ENCODE data around the gene LIMCH1.
"Not testable (repeated sequence)": the region's sequence is repeated elsewhere in the genome, so short reads cannot be mapped to it uniquely, and the experiment has no call there.

Gene LIMCH1

DNA sequence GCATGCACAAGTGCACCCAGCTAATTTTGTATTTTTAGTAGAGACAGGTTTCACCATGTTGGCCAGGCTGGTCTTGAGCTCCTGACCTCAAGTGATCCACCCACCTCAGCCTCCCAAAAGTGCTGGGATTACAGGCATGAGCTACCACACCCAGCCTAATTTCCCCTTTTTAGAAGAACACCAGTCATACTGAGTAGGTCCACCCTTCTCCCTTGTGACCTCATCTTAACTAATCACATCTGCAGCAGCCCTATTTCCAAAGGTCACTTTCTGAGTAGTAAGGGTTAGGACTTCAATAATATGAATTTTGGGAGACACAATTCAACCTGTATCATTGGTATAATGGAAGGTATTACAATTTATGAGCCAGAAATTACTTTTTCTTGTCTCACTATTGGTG lies 113.2 kb downstream of the LIMCH1 start:
- DNase-seq, result not testable (repeated sequence)

GRCh38 chr4:41652971-41653370 lies 115.0 kb downstream of the LIMCH1 start:
- DNase-seq, result no peak

DNA sequence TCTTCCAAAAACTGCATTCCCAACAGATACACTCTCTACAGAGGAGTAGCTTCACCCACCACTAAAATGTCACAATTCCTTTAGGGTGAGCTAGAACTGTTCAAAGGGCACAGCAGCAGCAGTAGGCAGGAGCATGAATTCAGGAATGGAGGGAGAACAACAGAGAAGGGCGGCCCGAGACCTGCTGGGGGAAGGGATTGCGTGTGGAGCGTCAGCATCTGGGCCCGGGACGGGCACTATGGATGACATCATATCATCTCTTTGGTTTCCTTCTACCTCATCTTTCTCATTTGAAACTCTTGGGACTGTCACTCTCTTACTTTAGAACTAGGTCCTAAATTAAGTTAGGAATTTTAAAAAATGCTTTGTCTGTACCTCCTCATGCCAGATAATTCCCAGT lies 115.6 kb downstream of the LIMCH1 start:
- DNase-seq, result no peak

GRCh38 chr4:41655177-41655576 lies 117.2 kb downstream of the LIMCH1 start:
- DNase-seq, result no peak

GRCh38 chr4:41656106-41656505 lies 118.1 kb downstream of the LIMCH1 start:
- DNase-seq, result no peak

DNA sequence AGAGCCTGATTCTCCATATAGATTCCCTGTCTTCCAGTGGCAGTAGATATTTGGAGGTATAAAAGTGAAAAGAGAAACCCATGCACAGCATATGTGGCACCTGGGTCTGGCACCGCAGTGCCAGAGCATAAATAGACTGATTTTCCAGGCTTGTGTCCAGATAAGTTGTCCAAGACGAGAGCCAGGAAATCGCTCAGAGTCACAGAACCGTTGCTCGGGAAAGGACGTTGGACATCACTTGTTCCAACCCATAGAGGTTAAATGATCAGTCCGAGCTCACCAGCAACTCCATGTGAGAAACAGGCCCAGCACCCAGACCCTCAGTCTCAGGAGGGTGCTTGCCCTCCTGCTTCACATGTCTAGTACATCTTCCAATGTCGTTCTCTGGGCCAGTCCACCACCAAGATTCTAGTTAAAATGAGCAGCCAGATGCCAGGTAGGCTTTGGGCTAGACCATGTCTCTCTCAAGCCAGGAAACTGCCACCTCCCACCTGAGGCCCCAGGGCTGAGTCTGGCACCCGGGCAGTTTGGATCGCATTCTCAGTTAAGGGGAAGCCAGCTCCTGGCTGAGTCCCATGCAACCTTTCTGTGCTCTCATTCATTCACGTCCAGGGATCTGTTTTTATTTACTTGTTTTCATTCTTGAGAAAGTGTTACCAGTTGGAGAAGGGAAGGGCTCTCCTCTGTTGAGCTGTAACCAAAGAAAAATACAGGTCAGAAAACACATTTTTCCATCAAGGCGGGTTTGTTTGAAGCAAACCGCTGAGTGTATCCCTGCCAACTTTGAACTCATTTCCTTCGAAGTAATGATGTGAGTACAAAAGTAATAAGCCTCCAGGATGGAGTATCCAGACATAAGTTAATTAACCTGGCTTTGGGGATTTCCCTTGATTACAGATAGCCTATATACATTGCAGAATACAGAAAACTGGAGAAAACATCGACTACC lies 118.9 kb downstream of the LIMCH1 start:
- DNase-seq, result no peak

DNA sequence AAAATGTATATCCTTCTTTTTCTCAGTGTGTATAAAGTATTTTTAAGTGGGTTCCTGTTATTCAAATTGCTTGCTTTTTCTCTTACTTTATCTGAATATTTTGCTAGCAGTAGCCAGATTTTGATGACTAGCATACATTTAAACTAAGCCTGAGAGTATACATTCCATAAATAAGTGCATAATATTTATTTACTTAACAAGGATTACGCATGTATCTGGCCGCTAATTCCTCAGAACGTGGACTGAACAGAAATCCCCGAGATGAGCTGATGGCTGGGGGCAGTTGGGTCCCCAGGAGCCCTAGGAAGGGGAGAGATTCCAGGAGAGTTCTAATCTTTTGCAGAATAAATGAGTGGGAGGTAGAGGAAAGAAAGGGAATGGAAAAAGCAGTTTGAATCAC lies 119.6 kb downstream of the LIMCH1 start:
- DNase-seq, result no peak

DNA sequence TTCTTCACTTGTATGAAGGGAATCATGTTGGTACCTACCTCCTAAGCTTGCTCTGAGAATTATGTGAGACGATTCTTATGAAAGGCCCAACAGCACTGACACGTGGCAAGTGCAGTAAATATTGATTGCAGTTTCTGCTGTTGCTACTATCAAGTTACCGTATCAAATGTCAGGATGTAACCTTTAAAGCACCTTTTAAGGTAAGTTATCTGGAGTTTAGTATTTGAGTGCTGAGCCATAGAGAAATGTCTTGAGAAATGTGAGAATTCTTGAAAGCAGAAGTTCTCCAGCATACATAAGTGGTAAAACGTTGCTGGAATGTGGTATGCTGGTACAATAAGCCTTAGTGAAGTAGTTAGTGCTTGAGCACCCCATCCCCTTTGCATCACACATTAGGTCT lies 120.2 kb downstream of the LIMCH1 start:
- peak; percentile 27 for DNase-seq

DNA sequence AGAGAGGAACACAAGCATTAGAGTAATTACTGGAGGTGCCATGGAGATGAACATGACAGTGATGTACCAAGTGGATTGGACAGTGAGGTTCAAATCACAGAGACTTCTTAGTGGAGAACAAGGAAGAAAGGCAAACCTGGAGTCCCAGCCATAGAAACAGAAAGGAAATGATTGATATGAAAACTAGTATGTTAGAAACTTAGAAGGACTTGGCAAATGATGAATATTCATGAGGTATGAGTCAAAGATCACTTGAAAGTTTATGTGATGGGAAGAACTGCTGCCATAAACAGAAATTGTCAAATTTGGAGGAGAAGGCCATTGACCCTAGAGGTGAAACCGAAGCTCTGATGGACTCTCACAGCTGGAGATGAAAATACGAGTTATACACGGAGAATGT lies 122.4 kb downstream of the LIMCH1 start:
- no peak for DNase-seq

DNA sequence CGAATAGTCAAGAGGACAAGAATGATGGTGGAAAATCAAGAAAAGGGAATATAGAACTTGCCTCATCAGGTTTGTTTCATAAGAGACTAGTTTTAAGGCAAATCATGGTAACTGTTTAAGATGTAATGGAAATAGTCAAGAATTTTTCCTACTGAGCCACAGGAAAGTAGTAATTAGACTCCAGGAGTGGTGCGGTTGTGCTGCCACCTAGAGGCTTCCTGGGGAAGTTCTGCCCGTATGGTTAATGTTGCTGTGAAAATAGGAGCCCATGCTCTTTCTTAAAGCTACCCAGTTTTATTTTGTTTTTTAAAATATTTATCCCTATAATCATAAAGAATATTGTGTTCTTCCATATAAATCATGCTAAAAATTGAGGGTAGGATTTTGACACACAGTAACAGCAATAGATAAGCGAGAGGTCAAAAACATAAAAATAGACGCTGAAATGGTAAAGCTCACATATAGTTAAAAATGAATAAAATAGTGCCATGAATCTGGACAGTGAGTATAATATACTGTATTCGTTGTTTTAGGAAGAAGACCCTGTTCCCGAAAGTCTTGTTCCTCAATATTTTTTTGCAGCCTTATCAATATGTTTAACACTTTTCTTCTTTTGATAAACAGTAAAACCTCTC lies 123.6 kb downstream of the LIMCH1 start:
- DNase-seq, result peak; percentile 1

GRCh38 chr4:41665636-41666207 lies 127.8 kb downstream of the LIMCH1 start:
- no peak for DNase-seq

DNA sequence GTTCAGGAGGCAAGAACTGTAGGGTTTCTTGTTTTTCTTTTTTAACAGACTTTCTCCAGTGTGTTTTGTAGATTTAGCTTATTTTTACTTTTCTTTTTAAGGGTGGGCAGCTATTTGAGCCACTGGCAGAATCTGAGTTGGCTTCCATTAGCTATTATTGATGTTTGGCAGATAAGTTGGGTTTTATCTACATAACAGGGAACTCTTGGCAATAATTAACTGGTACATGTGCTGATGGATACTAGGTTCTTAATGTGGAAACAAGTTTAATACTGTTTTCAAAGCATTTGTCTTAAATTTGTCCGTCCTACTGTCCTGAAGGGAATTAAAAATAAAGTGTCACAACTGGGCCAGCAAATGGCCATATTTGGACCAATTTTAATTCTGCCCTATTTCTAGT lies 130.1 kb downstream of the LIMCH1 start:
- no peak for DNase-seq

GRCh38 chr4:41670530-41670929 lies 132.6 kb downstream of the LIMCH1 start:
- no peak for DNase-seq

- no peak for DNase-seq
Measured at GRCh38 chr4:41670982-41671381, 133.0 kb downstream of the LIMCH1 start.

DNA sequence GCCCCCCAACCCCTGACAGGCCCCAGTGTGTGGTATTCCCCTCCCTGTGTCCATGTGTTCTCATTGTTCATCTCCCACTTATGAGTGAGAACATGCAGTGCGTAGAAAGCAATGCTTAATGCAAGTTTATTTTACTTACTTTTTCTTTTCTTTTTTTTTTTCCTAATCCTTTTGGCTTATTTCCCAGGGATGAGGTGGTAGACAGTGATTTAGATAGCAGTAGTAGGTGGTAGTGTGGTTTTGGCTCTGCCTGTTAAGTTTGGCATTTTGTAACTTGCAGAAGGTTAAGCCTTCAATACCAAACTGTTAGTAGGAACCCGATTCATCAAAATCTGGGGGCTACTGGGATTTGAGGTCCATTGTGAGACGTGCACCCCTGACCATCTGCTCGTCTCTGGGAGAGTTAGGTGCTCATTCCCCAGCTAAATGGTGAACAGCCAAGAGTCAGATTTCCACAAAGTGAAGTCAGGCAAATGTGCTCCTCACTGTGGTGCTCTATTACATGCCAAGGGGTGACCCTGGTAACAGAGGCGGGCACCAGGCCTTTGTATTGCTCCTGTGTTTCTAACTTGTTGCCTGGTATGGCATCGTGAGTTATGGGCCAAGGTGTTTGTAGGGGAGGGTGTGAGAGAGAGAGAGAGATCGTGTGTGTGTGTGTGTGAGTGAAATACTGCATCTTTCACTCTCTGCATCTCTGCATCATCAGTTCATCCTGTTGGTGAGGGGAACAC lies 140.3 kb downstream of the LIMCH1 start:
- DNase-seq, result no peak

- no peak for DNase-seq
Measured at GRCh38 chr4:41678951-41679350, 141.0 kb downstream of the LIMCH1 start.

GRCh38 chr4:41679991-41680390 lies 142.0 kb downstream of the LIMCH1 start:
- DNase-seq, result no peak

- DNase-seq, result no peak
Measured at GRCh38 chr4:41681054-41681453, 143.1 kb downstream of the LIMCH1 start.

DNA sequence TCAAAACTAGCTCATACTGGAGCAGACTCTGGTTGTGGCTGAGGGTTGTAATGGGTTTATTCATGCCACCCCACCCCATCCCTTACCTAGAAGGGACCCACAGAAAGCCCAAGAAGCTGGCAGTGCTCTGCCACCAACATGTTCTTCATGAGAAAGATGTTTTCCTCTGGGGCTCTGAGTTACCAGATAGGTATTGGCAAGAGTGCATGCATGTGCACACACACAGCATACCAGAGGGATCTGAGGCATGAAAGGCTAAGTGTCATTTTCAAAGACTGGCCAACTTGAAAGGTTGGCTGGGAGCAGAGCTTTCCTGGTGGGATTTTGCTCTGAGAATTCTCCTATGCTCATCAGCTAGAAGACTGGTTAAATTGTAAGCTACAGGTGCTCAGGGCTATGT lies 145.4 kb downstream of the LIMCH1 start:
- no peak for DNase-seq

DNA sequence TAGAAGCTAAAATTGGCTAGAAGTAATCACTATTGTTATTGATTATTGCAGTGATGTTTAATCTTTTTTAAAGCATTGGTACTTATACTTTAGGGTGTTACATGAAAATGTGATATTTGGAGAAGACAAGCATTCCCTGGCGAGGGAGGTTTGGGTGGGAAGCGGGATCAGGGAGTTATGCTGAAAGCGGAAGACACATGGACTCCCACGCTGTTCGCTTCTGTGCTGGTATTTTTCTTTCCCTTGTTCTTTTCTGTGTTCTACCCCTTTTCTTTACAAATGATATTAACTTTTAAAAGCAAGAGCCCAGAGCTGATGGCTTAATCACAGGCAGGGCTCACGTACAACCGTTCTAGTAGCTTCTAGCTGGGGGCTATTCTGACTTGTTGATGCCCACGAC lies 148.9 kb downstream of the LIMCH1 start:
- no peak for DNase-seq

- no peak for DNase-seq
Measured at GRCh38 chr4:41687971-41688370, 150.0 kb downstream of the LIMCH1 start.

DNA sequence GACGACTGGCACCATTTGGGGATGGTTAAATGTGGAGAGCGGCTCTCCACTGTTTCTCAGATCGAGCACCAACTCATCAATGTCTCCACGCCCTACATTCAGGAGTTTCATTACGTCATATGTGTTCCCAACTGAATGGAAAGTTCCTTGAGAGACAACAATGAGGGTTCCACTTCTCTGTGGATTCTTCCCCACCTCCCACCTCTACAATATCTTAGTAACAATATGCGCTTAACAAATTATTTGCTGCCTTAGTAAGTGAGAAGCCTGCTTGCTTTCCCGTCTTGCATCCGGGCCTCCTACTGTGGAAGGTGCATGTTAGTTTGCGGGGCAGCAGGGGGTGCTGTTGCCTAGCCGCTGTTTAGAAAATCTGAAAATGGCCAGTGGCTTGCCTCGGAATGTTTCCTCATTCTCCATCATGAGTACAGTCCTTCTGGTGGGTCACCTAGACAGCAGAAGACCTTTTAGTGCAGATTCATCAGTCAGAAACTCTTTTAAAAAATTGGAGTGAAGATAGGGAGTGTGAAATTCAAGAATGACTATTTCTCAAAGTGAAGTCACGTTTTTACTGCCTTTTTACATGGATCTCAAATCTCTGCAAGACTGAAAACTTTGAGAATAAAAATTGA lies 154.9 kb downstream of the LIMCH1 start:
- DNase-seq, result no peak

- peak; percentile 18 for DNase-seq
Measured at GRCh38 chr4:41693629-41694028, 155.7 kb downstream of the LIMCH1 start.
